HG03432 (cell line): ENCODE measurements around the gene AMHR2.

Source experiments
- ATAC-seq: cut with Tn5 transposase; IDR thresholded peaks from one replicate; pipeline ENCODE4 v1.9.1; 2021; ENCODE audit warnings: mild to moderate bottlenecking, moderate library complexity; ENCODE audit not compliant: unreplicated experiment

Gene AMHR2

GRCh38 chr12:53479331-53479730 is 55.7 kb downstream of the AMHR2 start:
- ATAC-seq, result no peak

GRCh38 chr12:53480491-53481442 is 57.1 kb downstream of the AMHR2 start:
- ATAC-seq, result no peak
